Epithelial cell of proximal tubule (primary cell): Measurements from ENCODE around the gene ARHGEF6. TPM values are rescaled to one million over a fixed set of nuclear protein-coding genes. Genes with fewer than 3 reads are reported as not detected.

Source experiments
- DNase-seq: peaks from one replicate; pipeline ENCODE4 v3.0.0-alpha.2; 2011; ENCODE audit warnings: low read depth
- H3K4me3 ChIP-seq: 2 replicates; pipeline ENCODE4 v1.5.1; 2011; ENCODE audit warnings: low read depth, mild to moderate bottlenecking, low read length
- CTCF ChIP-seq: conservative IDR thresholded peaks from 2 replicates; pipeline ENCODE4 v1.5.1; 2012; ENCODE audit warnings: low read depth, mild to moderate bottlenecking, low read length
- total RNA-seq: library from RNA; depleted of rRNA; stranded (reverse); fragments of >200 nt; gene quantifications from 2 replicates; pipeline ENCODE4 v1.2.3, GENCODE V29; 2015

ARHGEF6 gene
- total RNA-seq, 1 donor from 2014 or later = 0.63 TPM

GRCh38 chrX:136636121-136636520 lies 144.6 kb downstream of the ARHGEF6 start:
- H3K4me3 ChIP-seq = no peak overlapping the region
- TF ChIP-seq CTCF = no peak
- no peak for DNase-seq

DNA sequence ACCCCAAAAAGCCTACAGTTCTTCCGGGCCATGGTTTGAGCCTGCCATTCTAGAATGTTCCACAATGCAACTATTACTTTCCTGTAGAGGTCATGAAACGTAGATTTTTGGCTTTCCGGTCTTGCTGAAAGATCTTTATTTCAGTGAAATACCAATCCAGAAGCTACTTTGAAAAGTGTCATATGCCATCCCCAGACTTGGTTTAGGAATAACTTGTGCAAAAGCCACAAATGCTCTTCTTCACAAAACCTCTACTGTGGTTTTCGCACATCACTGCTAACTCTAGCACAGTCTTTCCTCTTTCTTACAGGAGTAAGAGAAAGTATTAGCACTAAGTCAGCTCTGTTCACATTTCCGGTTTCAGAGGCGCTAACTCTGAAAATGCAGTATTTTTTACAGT lies 145.5 kb downstream of the ARHGEF6 start:
- no peak overlapping the region for H3K4me3 ChIP-seq
- no peak for DNase-seq
- no peak for TF ChIP-seq CTCF

DNA sequence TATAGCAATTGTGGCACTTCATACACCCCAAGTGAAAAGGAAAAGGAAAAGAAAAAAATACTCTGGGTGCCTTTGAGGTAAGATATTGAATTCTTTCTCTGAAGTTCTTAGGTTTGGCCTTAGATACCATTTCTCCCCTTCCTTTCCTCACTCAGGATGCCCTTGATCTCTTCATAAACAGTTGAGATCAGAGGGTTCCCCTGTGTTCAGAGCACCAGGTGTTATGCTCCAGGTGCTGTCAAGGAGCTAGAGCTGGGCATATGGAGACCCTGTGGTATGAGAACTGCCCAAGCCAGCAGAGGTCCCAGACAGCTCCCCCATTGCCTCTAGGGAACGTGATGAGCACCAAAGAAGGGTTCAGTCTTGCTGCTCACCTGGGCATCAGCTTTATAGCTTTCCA lies 149.9 kb downstream of the ARHGEF6 start:
- TF ChIP-seq CTCF = no peak
- DNase-seq = no peak
- no peak overlapping the region for H3K4me3 ChIP-seq

DNA sequence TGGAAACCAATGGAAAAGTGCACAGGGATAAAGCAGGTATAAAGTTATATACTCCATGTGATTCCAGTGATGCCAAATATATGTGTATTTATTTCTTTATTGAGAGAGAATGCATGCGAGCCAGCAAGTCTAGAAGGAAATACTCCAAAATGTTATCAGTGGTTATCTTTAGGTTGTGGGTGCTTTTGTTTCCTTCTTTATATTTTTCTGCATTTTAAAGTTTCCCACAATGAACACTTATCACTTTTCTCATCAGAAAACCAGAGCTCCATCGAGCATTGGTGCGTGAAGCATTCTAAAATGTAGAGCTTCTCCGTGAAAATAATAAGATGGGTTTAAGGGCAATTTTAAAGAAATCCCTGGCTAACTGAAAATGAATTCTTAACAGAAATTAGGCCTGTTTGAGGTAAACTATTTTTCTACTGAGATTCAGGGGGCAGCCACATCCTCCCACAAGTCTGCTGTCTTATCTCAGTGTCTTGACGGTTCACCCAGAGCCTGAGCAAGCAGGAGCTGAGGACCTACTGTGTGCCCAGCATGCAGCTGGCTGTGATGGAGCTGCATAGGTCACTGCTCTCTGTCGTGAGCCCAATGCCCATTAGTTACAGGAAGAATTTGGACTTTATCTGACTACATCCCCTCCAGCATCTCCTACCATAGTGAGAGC lies 151.5 kb downstream of the ARHGEF6 start:
- no peak for DNase-seq
- TF ChIP-seq CTCF = no peak
- H3K4me3 ChIP-seq = no peak overlapping the region

- no peak for DNase-seq
- no peak overlapping the region for H3K4me3 ChIP-seq
- TF ChIP-seq CTCF = no peak
Measured at GRCh38 chrX:136627409-136627808, 153.3 kb downstream of the ARHGEF6 start.

GRCh38 chrX:136626891-136627290 lies 153.8 kb downstream of the ARHGEF6 start:
- H3K4me3 ChIP-seq = no peak overlapping the region
- TF ChIP-seq CTCF = no peak

GRCh38 chrX:136626237-136626636 lies 154.5 kb downstream of the ARHGEF6 start:
- no peak overlapping the region for H3K4me3 ChIP-seq
- TF ChIP-seq CTCF = no peak
- DNase-seq = no peak

More at GRCh38 chrX:136626891-136627290, 153.8 kb downstream of the ARHGEF6 start:
- no peak for DNase-seq
